ENCODE data around the gene SUSD6.

Gene SUSD6, protein sequence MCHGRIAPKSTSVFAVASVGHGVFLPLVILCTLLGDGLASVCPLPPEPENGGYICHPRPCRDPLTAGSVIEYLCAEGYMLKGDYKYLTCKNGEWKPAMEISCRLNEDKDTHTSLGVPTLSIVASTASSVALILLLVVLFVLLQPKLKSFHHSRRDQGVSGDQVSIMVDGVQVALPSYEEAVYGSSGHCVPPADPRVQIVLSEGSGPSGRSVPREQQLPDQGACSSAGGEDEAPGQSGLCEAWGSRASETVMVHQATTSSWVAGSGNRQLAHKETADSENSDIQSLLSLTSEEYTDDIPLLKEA

DNA sequence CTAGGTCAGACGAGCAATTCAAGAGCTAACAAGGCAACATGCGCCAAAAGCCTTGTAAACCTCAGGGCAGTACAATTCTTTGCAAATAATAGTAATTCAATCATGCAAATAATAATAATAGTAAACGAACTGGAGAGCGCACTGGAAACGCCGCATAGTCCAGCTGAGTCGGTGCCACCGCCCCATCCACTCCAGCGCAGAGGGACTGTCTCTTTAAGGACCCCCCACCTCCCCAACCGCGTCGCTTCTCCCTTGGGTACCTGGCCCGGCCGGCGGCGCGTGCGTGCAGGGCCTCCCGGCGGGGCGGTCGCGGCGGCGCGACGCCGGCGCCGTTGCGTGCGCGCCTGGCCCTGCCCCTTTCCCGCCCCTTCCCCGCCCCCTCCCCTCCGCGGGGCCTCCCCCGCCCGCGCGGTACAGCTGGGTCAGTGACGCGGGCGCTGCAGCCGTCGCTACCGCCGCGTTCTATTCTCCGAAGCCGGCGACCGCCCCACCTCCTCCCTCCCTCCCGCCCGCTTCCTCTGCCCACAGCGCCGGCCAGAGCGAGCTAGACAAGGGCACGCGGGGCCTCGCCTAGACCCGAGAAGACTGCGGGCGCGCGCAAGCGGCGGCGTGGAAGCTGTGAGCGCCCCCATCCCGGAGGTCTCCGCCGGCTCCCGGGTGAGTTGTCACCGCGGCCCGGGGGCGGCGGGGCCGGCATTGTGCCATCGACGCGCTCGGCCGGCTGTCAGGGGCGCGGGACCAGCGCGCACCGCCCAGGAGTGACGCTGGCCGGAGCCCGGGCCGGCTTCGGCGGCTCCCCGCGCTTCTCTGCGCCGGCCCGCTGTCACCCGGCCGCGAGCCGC lies at the start of gene SUSD6:
Gene SUSD6 (plus strand): TSS at position 425 of the 842 bp plus-strand sequence. CDS start 46,997 bp downstream, outside the sequence.
- peak; percentile 89 for DNase-seq (ENCODE audit: low spot score)

DNA sequence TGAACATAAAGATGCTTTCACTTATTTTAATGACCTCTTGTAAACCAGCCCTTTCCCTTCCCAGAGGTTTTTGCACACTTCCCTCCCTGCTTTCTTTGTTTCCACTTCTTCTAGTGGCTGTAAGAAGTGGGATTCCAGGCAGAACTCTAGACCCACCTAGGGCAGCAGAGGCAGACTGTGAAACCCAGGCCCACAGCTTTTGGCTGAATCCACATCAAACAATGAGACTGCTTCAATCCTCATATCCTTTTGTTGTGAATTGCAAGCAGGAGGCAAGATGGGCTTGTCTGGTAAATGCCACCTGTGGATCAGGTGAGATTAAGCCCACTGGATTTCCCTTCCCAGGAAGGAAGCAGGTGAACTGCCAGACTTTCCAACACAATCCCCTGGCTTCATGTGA lies 49.5 kb upstream of the SUSD6 start:
- DNase-seq (ENCODE audit: low spot score), result no peak

DNA sequence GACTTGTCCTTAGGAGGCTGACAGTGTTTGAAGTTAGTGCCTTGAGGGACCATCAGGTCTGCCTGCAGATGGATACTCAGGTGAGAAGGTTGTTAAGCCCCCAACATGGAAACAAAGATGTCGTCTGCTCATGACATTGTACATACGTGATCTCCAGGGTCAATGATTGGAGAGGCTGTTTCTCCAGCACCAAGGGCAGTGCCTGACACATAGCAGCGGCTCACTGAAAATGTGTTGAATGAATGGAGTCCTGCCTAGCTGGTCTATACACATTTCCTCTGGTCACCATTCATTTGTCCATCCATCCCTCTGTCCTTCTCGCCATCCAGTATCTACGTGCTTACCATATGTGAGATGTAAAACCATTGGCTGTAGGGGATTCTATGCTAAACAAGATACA lies 43.8 kb upstream of the SUSD6 start:
- no peak for DNase-seq (ENCODE audit: low spot score)

DNA sequence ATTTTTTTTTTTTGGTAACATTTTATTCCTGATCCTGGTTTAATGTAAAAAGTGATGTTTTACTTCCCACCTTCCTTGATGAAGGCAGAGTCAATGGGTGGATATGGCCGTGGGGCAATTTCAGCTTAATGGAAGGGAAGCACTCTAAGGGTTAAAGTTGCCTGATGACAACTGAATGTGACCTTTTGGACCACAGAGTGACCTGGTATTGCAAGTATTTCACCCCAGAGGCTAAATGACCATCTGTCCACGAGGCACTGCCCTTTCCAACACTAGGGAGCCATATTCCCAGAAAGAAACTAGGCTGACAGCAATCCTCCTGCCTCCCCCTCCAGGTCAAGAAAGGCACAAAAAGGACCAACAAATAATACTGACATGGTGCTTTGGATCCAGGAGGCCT lies 41.5 kb upstream of the SUSD6 start:
- no peak for DNase-seq (ENCODE audit: low spot score)

DNA sequence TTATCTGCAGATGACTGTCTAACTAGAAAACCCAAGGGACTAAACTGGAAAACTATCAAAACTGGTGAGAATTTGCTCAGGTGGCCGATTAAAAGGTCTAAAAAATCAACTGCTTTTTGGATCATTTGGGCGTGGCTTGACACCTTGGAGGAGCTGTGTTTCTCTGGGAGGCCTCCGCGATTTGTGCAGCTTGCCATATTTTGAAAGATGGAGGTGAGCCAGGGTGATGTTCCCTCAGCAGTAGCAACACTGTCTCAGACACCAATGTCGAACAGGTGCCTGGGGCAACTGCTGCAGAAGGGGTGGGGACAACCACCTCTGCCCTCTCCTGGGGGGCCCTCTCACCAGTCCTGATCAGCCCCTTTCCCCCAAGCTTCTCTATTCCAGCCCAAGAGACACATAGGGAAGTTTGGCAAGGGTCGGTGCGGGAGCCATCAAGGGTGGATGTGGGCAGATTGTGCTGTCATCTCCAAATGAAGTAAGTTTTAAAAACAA lies 40.5 kb upstream of the SUSD6 start:
- no peak for DNase-seq (ENCODE audit: low spot score)

DNA sequence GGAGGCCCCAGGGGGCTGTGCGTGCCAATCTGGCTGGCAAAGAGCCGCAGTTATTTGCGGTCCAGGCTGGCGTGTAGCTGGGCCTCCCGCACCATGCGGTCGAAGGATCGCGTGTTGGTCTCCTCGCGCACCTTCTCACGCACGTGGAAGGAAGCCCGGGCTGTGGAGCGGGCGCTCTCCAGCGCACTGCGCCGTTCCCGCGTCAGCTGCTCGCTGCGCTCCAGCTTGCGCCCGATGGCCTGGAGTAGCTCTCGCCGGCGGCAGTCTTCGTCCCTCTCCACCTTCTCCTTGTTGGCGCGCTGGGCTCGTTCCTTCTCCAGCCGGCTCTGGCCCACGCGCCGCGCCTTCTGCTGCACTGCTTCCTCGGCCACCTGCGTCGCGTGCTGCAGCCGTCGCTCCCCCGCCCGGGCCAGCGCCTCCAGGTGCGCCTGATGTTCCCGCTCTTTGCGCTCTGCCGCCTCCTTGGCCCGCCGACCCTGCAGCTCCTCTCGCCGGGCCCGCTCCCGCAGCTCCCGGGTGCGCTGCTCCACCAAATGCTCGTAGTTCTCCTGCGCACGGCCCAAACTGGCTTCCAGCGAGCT lies 39.9 kb upstream of the SUSD6 start:
- DNase-seq (ENCODE audit: low spot score), result no peak

DNA sequence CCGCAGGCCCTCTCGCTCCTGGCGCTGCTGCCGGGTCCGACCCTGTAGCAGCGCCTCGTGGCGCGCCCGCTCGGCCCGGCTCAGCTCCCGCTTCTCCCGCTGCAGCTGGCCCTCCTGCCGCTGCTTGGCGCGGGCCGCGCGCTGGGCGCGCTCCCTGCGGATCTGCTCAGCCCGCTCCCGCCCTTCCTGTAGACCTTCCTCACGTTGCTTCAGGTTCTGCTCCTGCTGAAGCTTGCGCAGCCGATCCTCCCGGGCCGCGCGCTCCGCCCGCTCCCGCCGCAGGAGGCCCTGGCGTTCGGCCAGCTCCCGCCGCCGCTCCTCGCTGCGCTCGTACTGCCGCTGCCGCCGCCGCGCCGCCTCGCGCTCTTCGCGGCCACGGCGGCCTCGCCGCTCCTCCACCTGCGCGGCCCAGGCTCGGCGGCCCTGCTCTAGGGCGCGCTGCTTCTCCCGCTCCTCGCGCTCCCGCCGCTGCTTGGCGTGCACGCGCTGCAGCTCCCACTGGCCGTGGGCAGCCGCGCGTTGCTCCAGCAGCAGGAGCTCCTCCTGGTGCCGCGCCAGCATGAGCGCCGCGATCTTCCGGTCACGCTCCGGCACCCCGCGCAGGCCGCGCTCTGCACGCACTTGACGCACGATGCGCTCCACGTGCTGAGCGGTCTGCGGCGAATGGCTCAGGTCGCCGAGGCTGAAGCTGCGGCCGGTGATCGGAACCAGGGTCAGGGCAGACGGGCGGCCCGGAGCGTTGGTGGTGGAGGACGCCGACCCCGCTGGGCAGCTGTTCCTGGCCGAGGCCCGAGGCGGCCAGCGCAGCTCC lies 39.2 kb upstream of the SUSD6 start:
- no peak for DNase-seq (ENCODE audit: low spot score)

DNA sequence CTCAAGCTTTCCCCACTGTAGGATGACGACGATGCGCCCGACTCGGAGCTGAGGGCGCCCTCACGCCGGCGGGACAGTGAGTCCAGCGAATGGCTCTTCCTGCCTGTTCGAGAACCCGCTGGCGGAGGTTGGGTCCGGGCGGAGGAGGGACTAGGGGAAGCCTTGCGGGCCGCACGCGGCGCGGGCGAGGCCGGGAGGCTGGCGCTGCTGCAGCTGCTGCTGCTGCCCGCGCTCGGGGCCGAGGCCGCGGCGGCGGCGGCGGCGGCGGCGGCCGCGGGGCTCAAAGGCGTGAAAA lies 38.6 kb upstream of the SUSD6 start:
- no peak for DNase-seq (ENCODE audit: low spot score)

DNA sequence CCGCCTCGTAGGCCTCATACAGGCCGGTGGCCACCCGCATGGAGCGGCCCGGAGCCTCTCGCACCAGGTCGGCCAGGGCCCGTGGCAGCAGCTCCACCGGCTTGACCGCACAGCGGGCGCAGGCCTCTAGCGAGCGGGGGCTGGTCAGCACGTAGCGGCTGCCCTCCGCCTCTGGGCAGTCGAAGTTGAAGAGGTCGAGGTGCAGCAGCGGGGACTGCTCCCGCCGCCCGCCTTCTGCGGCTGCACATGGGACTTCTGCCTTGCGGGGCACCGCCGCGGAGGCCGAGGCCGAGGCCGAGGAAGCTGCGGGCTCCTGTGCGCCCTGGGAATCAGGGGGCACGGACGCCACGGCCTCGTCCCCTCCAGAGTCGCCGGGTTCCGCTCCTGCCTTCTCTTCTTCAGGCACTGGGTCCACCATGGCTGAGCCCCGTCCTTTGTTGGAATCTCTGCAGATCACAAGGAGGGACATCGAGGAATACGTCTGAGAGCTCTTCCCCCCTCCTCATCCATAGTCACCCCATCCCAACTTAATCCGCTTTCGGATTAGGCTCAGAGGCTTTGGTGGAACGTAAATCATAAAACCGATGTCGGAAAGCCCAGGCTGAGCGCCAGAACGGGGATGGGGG lies 38.1 kb upstream of the SUSD6 start:
- no peak for DNase-seq (ENCODE audit: low spot score)

DNA sequence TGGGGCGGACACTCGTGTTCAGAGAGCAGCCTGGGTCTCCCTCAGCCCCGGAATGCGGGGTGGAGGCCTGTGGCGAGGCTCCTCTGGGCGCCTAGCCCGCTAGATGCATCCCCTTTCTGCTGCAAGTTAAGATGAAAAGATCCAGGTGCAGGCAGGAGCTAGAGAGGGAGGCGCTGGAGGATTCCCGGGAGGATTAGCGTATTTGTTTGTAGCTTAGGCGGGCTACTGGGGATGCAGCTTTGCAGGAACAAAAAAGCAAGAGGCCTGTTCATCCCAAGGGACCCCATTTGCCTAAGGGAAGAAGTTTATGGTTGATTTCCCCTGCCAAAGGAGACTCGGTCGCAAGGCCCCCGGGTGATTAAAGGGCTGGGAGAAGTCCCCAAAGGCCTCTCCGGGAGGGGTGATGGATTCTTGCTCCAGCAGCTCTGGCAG lies 37.5 kb upstream of the SUSD6 start:
- DNase-seq (ENCODE audit: low spot score), result no peak

DNA sequence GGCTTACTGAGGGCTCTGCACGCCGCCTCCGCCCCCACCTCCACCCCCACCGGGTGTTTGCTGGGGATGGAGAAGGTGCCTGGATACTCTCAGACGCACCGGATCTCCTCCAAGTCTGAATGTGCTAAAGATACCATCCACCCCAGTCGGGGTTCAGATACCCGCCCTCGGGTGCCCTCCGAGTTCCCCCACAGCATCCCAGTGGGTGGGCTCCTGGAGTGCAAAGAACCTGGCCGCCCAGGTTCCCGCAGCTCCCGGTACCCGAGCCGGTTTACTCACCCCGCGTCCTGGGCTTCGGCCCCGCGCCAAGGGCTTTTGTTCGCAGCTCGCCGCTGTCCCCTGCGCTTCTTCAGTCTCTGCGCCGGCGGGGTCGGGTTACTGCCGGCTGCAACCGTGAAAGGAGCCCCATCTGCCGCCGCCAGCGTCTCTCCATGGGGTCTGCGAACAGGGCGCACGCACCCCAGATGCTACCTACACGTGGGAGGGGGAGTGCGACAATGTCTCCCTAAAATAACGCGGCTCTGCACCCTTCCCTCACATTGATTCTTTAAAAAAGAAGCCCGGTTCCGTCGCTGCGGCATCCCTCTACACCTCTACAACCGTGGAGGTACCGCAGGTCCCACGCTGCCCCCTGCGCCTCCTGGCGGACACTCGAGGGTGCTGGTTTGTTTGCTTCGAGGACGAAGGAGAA lies 37.0 kb upstream of the SUSD6 start, which contains the start of gene CCDC177:
Gene CCDC177 (minus strand): TSS at position 609 of the 691 bp plus-strand sequence. CDS start 1,249 bp downstream, outside the sequence.
- peak; percentile 71 for DNase-seq (ENCODE audit: low spot score)

DNA sequence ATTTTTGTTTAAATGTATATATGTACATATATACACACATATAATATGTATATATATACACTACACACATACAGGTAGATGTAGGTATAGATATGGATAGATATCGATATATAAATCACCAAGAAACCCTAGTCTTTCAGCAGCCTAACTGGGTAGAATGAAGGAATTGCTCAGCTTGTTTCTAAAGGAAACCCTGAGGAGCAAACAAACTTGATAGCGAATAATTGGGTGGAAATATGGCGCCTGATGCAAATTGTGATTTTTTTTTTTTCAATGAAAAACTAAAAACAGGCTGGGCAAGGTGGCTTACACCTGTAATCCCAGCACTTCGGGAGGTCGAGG lies 36.5 kb upstream of the SUSD6 start:
- DNase-seq (ENCODE audit: low spot score), result no peak

DNA sequence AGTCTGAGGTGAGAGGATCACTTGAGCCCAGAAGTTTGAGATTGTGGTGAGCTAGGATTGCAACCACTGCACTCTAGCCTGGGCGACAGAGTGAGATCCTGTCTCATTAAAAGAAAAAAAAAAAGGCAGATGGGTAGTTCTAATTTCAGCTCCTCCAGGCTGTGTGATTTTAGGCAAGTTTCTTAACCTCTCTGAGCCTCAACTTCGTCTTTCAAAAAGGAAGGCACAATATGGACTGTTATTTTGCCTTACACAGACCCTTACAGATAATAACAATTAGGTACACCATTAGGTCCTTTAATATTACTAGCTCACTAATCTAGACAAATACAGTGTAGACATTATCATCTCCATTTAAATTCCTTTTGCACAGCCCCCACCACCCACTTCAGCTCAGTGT lies 31.9 kb upstream of the SUSD6 start:
- DNase-seq (ENCODE audit: low spot score), result no peak

DNA sequence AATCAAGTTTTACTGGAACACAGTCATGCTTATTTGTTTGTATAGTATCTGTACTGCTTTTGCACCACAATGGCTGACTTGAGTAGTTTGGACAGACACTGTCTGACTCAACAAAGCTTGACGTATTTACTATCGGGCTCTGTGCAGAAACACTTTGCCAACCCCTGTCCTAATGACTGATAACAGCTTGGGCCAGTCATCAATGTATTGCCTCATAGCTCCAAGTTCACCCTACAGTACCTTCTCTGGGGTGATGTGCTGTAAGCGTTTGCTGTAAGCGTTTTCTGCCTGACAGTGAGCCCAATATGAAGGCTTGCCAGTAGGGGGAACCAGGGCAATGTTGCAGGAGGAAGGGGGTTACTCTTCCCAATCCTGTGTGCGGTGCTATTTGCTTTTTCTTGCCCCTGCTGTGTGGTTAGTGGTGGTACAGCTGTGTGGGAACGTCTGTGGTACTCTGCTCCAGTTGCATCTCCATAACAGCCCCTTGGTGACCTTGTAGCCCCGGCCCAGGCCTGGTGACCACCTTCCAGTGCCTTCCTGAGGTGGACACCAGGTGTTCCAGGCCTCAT lies 31.3 kb upstream of the SUSD6 start:
- no peak for DNase-seq (ENCODE audit: low spot score)

DNA sequence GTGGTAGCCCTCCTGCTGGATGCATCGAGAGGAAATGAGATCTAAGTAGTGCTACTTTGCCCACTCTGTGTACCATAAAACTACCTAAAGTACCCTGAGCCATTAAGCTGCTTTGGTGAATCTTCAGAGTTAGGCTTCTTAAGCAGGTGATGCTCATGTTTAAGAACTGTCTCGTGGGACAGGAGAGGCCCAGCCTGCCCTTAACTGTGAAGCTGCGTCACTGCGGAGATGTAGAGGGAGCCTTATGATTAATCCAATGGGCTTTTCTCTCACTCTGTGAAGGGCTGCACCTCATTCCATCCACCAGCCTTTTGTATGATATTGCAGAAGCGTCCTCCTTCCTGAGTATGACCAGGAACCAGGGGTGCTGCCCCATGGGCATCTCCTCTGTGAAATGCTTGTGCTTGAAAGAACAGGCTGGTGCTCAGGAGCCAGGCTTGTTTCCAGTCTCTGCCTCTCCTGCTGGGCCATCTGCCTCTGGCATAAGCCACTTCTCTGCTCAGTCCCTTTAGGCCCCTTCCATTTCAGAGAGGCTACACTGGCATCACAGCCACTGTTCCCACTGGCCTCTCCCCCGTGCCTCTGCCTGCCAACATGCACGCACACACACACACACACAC lies 30.0 kb upstream of the SUSD6 start:
- DNase-seq (ENCODE audit: low spot score), result no peak

DNA sequence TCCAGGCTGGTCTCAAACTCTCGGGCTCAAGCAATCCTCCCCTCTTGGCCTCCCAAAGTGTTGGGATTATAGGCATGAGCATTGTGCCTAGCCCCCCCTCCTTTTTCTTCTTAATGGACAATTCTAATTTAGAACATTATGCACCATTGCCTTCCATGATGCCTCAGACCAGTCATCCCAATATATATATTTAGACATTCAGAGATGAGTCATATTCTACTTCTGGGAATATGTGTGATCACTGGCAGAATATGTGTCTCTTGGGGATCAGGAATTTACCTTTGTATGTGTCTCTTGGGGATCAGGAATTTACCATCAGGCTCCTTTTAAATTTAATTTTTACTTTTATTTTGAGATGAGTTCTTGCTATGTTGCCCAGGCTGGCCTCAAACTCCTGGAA lies 29.2 kb upstream of the SUSD6 start:
- no peak for DNase-seq (ENCODE audit: low spot score)

DNA sequence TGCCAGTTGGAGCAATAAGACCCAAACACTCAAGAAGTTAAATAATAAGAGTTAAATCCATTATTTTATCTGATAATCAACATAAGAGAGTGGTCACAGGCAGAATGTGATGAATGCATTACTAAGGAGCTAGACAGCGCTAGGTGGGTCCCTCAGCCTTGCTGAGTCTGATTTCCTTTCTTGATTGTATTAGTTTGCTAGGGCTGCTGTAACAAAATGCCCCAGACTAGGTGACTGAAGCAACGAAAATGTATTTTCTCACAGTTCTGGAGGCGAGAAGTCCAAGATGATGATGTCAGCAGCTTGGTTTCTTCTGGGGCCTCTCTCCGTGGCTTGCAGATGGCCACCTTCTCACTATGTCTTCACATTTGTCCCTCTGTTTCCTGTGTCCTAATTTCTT lies 28.6 kb upstream of the SUSD6 start:
- no peak for DNase-seq (ENCODE audit: low spot score)

DNA sequence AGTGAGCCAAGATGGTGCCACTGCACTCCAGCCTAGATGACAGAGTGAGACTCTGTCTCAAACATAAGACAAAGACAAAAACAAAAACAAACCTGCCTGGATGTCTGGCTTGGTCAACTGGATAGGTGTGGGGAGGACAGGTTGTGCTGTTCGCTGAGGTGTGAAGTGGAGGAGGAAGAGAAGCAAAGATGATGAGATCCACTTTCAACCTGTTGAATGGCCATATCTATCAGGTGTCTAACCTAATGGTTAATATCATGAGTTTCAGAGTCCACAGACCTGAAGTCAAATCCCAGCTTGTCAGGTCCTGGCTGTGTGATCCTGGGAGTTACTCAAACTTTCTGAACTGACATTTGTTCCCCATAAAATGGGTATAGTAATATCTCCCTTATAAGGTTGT lies 27.0 kb upstream of the SUSD6 start:
- no peak for DNase-seq (ENCODE audit: low spot score)

DNA sequence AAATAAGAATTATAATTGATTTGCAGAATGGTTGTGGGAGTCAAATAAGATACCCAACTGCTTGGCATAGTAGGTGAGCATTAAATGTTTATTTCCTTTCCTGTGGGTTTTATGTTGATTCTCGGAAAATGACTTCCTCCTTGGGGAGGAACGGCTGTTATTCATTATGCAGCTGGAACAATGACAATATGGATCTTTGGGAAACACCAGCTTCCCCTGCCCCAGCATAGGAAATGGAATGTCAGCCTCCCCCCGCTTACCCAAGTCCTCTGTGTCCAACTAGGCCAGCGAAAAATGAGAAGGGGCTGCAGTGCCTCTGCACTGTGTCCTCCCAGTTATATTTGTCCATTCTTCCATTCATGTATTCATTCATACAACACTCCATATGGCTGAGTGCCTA lies 25.0 kb upstream of the SUSD6 start:
- DNase-seq (ENCODE audit: low spot score), result no peak

DNA sequence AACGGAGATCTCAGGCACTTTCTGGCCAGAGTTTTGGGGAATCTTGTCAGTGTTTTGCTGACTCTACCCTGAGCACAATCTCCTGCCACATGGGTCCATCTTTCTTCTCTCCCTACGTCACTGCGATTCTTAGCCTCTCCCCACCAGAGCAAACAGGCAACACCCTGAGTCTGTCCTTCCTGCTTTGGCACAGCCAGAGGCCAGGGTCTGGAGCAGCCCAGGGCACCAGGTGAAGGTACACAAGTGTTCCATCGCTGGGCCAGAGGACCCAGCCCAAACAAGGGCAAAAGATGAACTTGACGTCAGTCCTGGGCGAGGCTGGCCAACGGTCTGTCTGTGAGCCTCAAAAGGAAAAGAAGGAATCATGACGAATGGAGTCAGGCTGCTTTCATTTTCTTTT lies 24.0 kb upstream of the SUSD6 start:
- no peak for DNase-seq (ENCODE audit: low spot score)

Data from CD4-positive, alpha-beta T cell treated with Interleukin-2 at 100 ng/mL for 4 hours (primary cell).